Astrocyte (in vitro differentiated cells and primary cell): ENCODE data around the gene ELANE. TPM values are rescaled to one million over a fixed set of nuclear protein-coding genes. Genes with fewer than 3 reads are reported as not detected.

Experiments used
- DNase-seq: peaks from one replicate; pipeline ENCODE4 v3.0.0-alpha.2; 2010; ENCODE audit warnings: low read depth
- FAIRE-seq: peaks from 2 replicates; lab custom pipeline; 2011; peaks lifted over from hg19 to GRCh38; lab: Jason Lieb, UNC
- H2AFZ ChIP-seq: 2 replicates; pipeline ENCODE4 v1.6.0; 2012; ENCODE audit warnings: low read depth, low read length, inconsistent platforms
- H3K27ac ChIP-seq: 2 replicates; pipeline ENCODE4 v1.5.1; 2011; ENCODE audit warnings: low read depth, low read length, inconsistent platforms
- H3K27me3 ChIP-seq: 2 replicates; pipeline ENCODE4 v1.6.0; 2011; ENCODE audit warnings: low read length, inconsistent platforms; ENCODE audit not compliant: insufficient read depth
- H3K36me3 ChIP-seq: 2 replicates; pipeline ENCODE4 v1.5.1; 2011; ENCODE audit warnings: low read length, inconsistent platforms; ENCODE audit not compliant: insufficient read depth
- H3K4me1 ChIP-seq: 2 replicates; pipeline ENCODE4 v1.5.1; 2011; ENCODE audit warnings: low read length, inconsistent platforms; ENCODE audit not compliant: insufficient read depth
- H3K4me2 ChIP-seq: 2 replicates; pipeline ENCODE4 v1.6.0; 2012; ENCODE audit warnings: low read length, inconsistent platforms
- H3K4me3 ChIP-seq: 2 replicates; pipeline ENCODE4 v1.5.1; 2011; ENCODE audit warnings: low read depth, mild to moderate bottlenecking, low read length, inconsistent platforms; ENCODE audit not compliant: insufficient read depth
- H3K79me2 ChIP-seq: 2 replicates; pipeline ENCODE4 v1.6.0; 2012; ENCODE audit warnings: mild to moderate bottlenecking, low read length, inconsistent platforms; ENCODE audit not compliant: insufficient read depth
- H3K9ac ChIP-seq: 2 replicates; pipeline ENCODE4 v1.6.0; 2012; ENCODE audit warnings: mild to moderate bottlenecking, low read length, inconsistent platforms
- H3K9me3 ChIP-seq: 2 replicates; pipeline ENCODE4 v1.5.1; 2012; ENCODE audit warnings: low read depth, mild to moderate bottlenecking, low read length, inconsistent platforms; ENCODE audit not compliant: insufficient read depth
- H4K20me1 ChIP-seq: 2 replicates; pipeline ENCODE4 v1.6.0; 2012; ENCODE audit warnings: low read length, inconsistent platforms; ENCODE audit not compliant: insufficient read depth
- H3K27ac Mint-ChIP-seq: one replicate; pipeline ENCODE4 v1.8.0; 2021; ENCODE audit warnings: mild to moderate bottlenecking, mixed read lengths; ENCODE audit not compliant: unreplicated experiment
- H3K27me3 Mint-ChIP-seq: one replicate; pipeline ENCODE4 v1.8.0; 2021; ENCODE audit warnings: low read depth, mixed read lengths; ENCODE audit not compliant: unreplicated experiment
- H3K36me3 Mint-ChIP-seq: one replicate; pipeline ENCODE4 v1.8.0; 2021; ENCODE audit warnings: low read depth, mixed read lengths; ENCODE audit not compliant: unreplicated experiment
- H3K4me1 Mint-ChIP-seq: one replicate; pipeline ENCODE4 v1.8.0; 2021; ENCODE audit warnings: low read depth, mixed read lengths; ENCODE audit not compliant: unreplicated experiment
- H3K4me3 Mint-ChIP-seq: one replicate; pipeline ENCODE4 v1.8.0; 2021; ENCODE audit warnings: mild to moderate bottlenecking, moderate library complexity, mixed read lengths; ENCODE audit not compliant: unreplicated experiment
- H3K9me3 Mint-ChIP-seq: one replicate; pipeline ENCODE4 v1.8.0; 2021; ENCODE audit warnings: mild to moderate bottlenecking, mixed read lengths; ENCODE audit not compliant: unreplicated experiment
- EZH2 ChIP-seq: IDR thresholded peaks from 2 replicates; pipeline ENCODE4 v1.6.1; 2012; ENCODE audit warnings: mild to moderate bottlenecking, low read length, inconsistent platforms; ENCODE audit not compliant: insufficient read depth
- total RNA-seq: library from RNA; stranded (reverse); gene quantifications from 2 replicates; pipeline ENCODE4 v1.2.1, GENCODE V29; 2021
- TF ChIP-seq, protein P1 (sequence below): IDR thresholded peaks from 2 replicates; pipeline ENCODE4 v1.5.1; 2011; ENCODE audit warnings: low read depth, mild to moderate bottlenecking, inconsistent platforms, low read length, moderate library complexity; ENCODE audit not compliant: insufficient read depth

Gene ELANE
- total RNA-seq, 1 donor from 2014 or later: not detected

DNA sequence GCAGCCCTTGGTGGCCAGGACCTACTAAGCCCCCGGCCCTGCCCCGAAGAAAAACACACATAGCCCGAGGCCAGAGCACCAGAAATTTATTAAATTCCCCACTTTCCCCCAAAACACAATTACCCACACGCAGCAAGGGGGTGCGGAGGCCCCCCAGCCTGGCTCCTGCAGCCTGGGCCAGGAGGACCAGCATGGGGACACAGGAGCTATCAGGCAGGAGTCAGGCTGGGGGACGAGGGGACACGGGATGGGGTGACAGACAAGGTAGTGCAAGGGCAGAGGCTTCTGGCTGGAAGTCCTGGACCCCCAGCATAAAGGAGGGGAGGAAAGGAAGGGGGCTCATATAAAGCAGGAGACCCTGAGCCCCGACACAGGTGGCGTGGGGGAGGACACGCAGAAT, 44.3 kb downstream of the ELANE start:
- H3K4me1 Mint-ChIP-seq: no peaks in the 10 kb centered on the region
- H3K9me3 ChIP-seq: no peaks in the 10 kb centered on the region
- H3K27ac ChIP-seq: no peak overlapping the region
- H3K4me2 ChIP-seq: no peak overlapping the region
- no peak for TF ChIP-seq EZH2
- TF ChIP-seq, protein P1, sequence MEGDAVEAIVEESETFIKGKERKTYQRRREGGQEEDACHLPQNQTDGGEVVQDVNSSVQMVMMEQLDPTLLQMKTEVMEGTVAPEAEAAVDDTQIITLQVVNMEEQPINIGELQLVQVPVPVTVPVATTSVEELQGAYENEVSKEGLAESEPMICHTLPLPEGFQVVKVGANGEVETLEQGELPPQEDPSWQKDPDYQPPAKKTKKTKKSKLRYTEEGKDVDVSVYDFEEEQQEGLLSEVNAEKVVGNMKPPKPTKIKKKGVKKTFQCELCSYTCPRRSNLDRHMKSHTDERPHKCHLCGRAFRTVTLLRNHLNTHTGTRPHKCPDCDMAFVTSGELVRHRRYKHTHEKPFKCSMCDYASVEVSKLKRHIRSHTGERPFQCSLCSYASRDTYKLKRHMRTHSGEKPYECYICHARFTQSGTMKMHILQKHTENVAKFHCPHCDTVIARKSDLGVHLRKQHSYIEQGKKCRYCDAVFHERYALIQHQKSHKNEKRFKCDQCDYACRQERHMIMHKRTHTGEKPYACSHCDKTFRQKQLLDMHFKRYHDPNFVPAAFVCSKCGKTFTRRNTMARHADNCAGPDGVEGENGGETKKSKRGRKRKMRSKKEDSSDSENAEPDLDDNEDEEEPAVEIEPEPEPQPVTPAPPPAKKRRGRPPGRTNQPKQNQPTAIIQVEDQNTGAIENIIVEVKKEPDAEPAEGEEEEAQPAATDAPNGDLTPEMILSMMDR: no peak
- no peaks in the 10 kb centered on the region for H3K27me3 Mint-ChIP-seq
- FAIRE-seq (no peak), DNase-seq (no peak)
- H3K9me3 Mint-ChIP-seq: no peaks in the 10 kb centered on the region
- peaks cover 10% of the 10 kb centered on the region for H3K36me3 Mint-ChIP-seq
- H3K27me3 ChIP-seq: no peaks in the 10 kb centered on the region
- H3K36me3 ChIP-seq: no peaks in the 10 kb centered on the region
- H2AFZ ChIP-seq: no peak overlapping the region
- H3K9ac ChIP-seq: no peak overlapping the region
- H3K79me2 ChIP-seq: peaks cover 8% of the 10 kb centered on the region
- no peak overlapping the region for H3K4me3 ChIP-seq
- no peak overlapping the region for H3K27ac Mint-ChIP-seq
- peaks cover 23% of the 10 kb centered on the region for H4K20me1 ChIP-seq
- no peaks in the 10 kb centered on the region for H3K4me1 ChIP-seq
- H3K4me3 Mint-ChIP-seq: no peak overlapping the region

DNA sequence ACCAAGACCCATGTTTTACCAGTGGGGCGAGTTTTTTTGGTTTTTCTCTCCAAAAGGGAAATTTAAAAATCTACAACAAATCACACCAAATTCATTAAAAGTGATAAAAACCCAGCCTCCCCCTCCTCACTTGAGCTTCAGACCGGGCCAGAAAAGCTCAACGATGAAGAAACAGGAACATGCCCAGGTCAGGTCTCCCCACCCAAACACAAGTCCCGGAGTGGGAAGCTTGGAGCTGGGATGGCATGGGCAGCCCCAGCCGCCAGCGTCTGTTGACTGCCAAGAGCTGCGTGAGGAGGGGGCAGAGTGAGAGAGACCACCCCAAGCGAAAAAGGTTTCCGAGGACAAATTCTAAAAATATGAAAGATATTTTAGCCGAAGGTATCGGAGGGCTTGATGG, 44.9 kb downstream of the ELANE start:
- no peak overlapping the region for H3K4me3 Mint-ChIP-seq
- no peak overlapping the region for H2AFZ ChIP-seq
- H3K9ac ChIP-seq: no peak overlapping the region
- H3K27ac Mint-ChIP-seq: no peak overlapping the region
- no peak overlapping the region for H3K4me2 ChIP-seq
- no peaks in the 10 kb centered on the region for H3K4me1 ChIP-seq
- H3K36me3 Mint-ChIP-seq: peaks cover 10% of the 10 kb centered on the region
- DNase-seq (no peak), FAIRE-seq (no peak)
- H3K27ac ChIP-seq: no peak overlapping the region
- peaks cover 8% of the 10 kb centered on the region for H3K79me2 ChIP-seq
- H4K20me1 ChIP-seq: peaks cover 28% of the 10 kb centered on the region
- H3K36me3 ChIP-seq: no peaks in the 10 kb centered on the region
- H3K27me3 ChIP-seq: no peaks in the 10 kb centered on the region
- H3K9me3 Mint-ChIP-seq: no peaks in the 10 kb centered on the region
- TF ChIP-seq, protein P1: no peak
- TF ChIP-seq EZH2: no peak
- H3K4me3 ChIP-seq: no peak overlapping the region
- H3K4me1 Mint-ChIP-seq: no peaks in the 10 kb centered on the region
- no peaks in the 10 kb centered on the region for H3K27me3 Mint-ChIP-seq
- no peaks in the 10 kb centered on the region for H3K9me3 ChIP-seq

DNA sequence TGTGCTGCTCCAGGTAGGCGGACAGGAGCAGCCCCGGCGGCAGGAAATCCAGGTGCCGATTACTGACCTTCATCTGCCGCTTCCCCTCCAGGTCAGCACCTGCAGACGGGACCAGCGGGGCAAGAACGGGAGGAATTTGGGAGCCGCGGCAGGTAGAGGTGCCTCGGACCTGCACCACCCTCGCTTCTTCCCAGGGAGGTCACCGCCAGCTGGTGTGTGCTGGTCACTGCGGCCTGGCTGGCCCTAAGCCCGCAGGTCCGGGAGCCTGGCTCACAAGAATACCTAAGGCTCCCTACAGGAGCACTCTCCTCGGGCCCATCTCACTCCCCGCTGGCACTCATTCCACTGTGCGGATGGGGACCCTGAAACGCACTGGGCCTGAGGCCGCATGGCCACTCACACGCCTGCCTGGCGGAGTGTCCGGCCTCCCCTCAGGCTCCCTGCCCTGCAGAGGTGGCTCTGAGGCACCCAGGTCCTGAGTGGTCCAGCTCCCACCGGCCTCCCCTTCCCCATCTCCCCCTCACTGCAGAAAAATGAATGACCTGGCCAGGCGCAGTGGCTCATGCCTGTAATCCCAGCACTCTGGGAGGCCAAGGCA, 45.4 kb downstream of the ELANE start:
- peaks cover 10% of the 10 kb centered on the region for H3K36me3 Mint-ChIP-seq
- DNase-seq: no peak
- FAIRE-seq: no peak
- H3K36me3 ChIP-seq: peaks cover under 1% of the 10 kb centered on the region
- H3K27ac ChIP-seq: no peak overlapping the region
- no peaks in the 10 kb centered on the region for H3K9me3 Mint-ChIP-seq
- TF ChIP-seq EZH2: no peak
- TF ChIP-seq, protein P1: no peak
- H3K4me2 ChIP-seq: no peak overlapping the region
- no peaks in the 10 kb centered on the region for H3K27me3 ChIP-seq
- no peaks in the 10 kb centered on the region for H3K27me3 Mint-ChIP-seq
- H3K4me1 Mint-ChIP-seq: no peaks in the 10 kb centered on the region
- no peak overlapping the region for H3K4me3 ChIP-seq
- no peak overlapping the region for H2AFZ ChIP-seq
- peaks cover 33% of the 10 kb centered on the region for H4K20me1 ChIP-seq
- no peak overlapping the region for H3K27ac Mint-ChIP-seq
- no peaks in the 10 kb centered on the region for H3K4me1 ChIP-seq
- H3K9ac ChIP-seq: no peak overlapping the region
- H3K9me3 ChIP-seq: no peaks in the 10 kb centered on the region
- no peak overlapping the region for H3K4me3 Mint-ChIP-seq
- peaks cover 5% of the 10 kb centered on the region for H3K79me2 ChIP-seq
